Urinary bladder (tissue), 4 donors: ENCODE measurements around the gene FAM193B. TPM values are rescaled to one million over a fixed set of nuclear protein-coding genes. Genes with fewer than 3 reads are reported as not detected.

Source experiments
- DNase-seq: peaks from one replicate; pipeline ENCODE4 v3.0.0-alpha.2; 2015; ENCODE audit errors: extremely low spot score
- H3K27ac ChIP-seq: one replicate; pipeline ENCODE4 v1.5.1; 2013; ENCODE audit warnings: low read depth, mild to moderate bottlenecking, moderate library complexity
- H3K36me3 ChIP-seq: one replicate; pipeline ENCODE4 v1.6.1; 2013; ENCODE audit warnings: mild to moderate bottlenecking, moderate library complexity; ENCODE audit not compliant: insufficient read depth
- H3K4me1 ChIP-seq: one replicate; pipeline ENCODE4 v1.6.1; 2013; ENCODE audit warnings: mild to moderate bottlenecking, moderate library complexity; ENCODE audit not compliant: insufficient read depth
- H3K4me3 ChIP-seq: one replicate; pipeline ENCODE4 v1.5.1; 2013; ENCODE audit warnings: low read depth, low read length
- WGBS: extraction: QIAGEN DNeasy Blood & Tissue Kit; methylation state at CpG from one replicate; pipeline ENCODE4 v1.1.7; 2013; 5-methylcytosine and 5-hydroxymethylcytosine counted together
- polyA plus RNA-seq: library from polyadenylated mRNA; stranded (reverse); fragments of 200-250 nt; gene quantifications from one replicate; pipeline ENCODE4 v1.2.3, GENCODE V29; 2013
- total RNA-seq: library from RNA; depleted of rRNA; stranded (reverse); fragments of >200 nt; gene quantifications from one replicate; pipeline ENCODE4 v1.2.3, GENCODE V29; 2014
- donor health status: healthy with polysubstance abuse.
- donor health status: healthy.

The FAM193B gene
- total and polyA plus RNA-seq, 2 donors, result 22.8 to 66.7 TPM

DNA sequence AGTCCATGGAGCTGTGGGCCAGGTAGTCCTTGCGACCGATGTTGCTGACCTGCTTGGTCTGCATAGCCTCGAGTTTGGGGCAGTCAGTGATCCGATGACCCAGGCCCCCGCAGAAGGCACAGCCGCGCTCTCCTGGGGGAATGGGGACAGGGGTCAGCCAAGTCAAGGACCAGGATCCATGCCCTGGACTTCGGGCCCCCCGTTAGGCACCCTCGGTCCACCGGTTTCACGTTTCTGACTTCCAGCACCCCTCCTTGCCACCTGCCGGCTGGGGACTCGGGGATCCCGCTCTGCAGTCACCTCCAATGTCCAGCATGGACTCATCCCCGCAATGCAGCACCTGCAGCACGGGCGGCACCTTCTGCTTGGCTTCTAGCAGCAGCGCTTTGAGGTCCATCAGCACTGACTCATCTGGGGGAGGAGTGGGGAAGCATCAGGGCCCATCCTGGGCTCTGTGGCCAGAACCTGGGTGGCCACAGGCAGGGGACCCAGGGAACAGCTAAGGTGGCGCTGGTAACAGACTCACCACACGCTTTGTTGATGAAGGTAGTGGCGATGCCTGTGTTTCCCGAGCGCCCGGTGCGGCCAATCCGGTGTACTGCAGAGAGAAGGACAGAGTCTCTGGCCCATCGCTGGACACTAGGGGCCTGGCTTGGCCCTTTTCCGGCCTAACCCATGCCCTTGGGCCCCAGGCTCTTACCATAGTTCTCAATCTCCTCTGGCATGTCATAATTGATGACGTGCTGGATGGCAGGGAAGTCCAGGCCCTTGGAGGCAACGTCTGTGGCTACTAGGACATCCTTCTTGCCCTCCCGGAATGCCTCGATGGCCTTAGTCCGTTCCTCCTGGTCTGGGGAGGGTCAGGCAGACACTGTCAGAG, 42.3 kb downstream of the FAM193B start:
- H3K36me3 ChIP-seq, result peaks cover 2% of the 10 kb centered on the region
- 93% methylated on average over 34 of the region's 34 CpGs for WGBS
- no peak for DNase-seq

GRCh38 chr5:177511181-177511580, 43.2 kb downstream of the FAM193B start:
- DNase-seq, result no peak
- peaks cover 2% of the 10 kb centered on the region for H3K36me3 ChIP-seq
- 89% methylated on average over 5 of the region's 5 CpGs for WGBS
- no peak overlapping the region for H3K27ac ChIP-seq
- no peaks in the 10 kb centered on the region for H3K4me1 ChIP-seq
- no peak overlapping the region for H3K4me3 ChIP-seq

More for the DNA sequence above, 42.3 kb downstream of the FAM193B start:
- H3K4me1 ChIP-seq, result no peaks in the 10 kb centered on the region
- H3K4me3 ChIP-seq, result no peak overlapping the region
- H3K27ac ChIP-seq, result no peak overlapping the region

DNA sequence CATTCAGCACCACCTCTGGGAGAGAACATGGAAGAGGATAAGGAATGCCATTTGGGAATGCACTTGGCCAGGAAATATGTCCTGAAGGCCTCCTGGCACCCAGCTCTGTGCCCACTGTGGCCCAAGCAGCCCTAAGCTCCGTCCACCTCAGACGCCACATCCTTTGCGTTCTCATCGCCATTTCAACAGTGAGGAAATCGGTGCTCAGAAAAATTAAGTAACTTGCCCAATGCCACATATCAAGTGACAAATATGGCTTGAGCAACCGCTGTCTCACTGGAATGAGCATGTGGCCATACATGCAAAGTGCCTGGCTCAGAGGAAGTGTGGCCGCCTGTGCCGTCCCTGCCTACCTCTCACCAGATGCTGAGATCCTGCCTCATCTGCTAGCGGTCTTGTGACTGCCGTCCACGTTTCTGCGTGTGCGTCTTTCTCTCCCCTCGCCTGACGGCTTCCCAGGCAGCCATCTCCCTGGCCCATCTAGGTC, 43.8 kb downstream of the FAM193B start:
- no peak overlapping the region for H3K4me3 ChIP-seq
- H3K4me1 ChIP-seq, result no peaks in the 10 kb centered on the region
- DNase-seq, result no peak
- peaks cover 2% of the 10 kb centered on the region for H3K36me3 ChIP-seq
- no peak overlapping the region for H3K27ac ChIP-seq
- WGBS, result 87% methylated on average over 15 of the region's 15 CpGs

GRCh38 chr5:177509991-177510566, 44.3 kb downstream of the FAM193B start:
- H3K27ac ChIP-seq, result no peak overlapping the region
- H3K36me3 ChIP-seq, result peaks cover 2% of the 10 kb centered on the region
- no peak for DNase-seq
- 71% methylated on average over 11 of the region's 11 CpGs for WGBS
- H3K4me1 ChIP-seq, result no peaks in the 10 kb centered on the region
- H3K4me3 ChIP-seq, result no peak overlapping the region

- WGBS, result 45% methylated on average over 20 of the region's 20 CpGs
- Histone ChIP-seq H3K4me3 (no peak within 1 kb of the TSS), H3K27ac (no peak within 1 kb of the TSS), H3K36me3 (peaks cover 2% of the 10 kb centered on the region), H3K4me1 (no peaks in the 10 kb centered on the region)
- DNase-seq, result no peak
These were observed 44.9 kb downstream of the FAM193B start, which contains the start of gene DOK3 for GRCh38 chr5:177509381-177509951. Gene DOK3, minus strand, starts transcription at chr5:177509826. Its CDS starts 286 bp downstream, at chr5:177509540.

DNA sequence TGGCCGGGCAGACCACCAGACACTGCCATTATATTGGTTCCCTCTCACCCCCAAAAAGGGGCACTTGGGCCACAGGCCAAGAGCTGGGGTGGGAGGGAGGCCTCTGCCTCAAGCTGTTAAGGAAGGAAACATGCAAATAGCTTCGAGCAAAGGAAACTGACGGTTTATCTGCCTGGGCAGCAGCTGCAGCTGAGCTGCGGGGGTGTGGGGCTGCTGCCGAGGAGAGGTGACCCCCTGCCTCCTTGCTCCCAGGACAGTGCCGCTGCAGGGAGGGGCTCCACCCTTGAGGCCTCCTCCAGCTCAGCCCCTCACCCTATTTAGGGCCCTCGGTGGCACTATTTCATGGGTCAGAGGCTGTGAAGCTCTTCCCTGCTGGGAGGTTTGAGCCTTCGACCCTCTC, 45.5 kb downstream of the FAM193B start:
- Histone ChIP-seq H3K4me1 (no peaks in the 10 kb centered on the region), H3K36me3 (peaks cover 2% of the 10 kb centered on the region), H3K4me3 (no peak overlapping the region), H3K27ac (no peak overlapping the region)
- DNase-seq, result no peak
- WGBS, result 61% methylated on average over 8 of the region's 8 CpGs

GRCh38 chr5:177508221-177508611, 46.1 kb downstream of the FAM193B start:
- 86% methylated on average over 26 of the region's 26 CpGs for WGBS
- Histone ChIP-seq H3K4me1 (no peaks in the 10 kb centered on the region), H3K27ac (no peak overlapping the region), H3K4me3 (no peak overlapping the region), H3K36me3 (peaks cover 2% of the 10 kb centered on the region)
- no peak for DNase-seq

GRCh38 chr5:177507596-177508220, 46.7 kb downstream of the FAM193B start:
- DNase-seq, result no peak
- peaks cover 2% of the 10 kb centered on the region for H3K36me3 ChIP-seq

GRCh38 chr5:177507165-177507564, 47.2 kb downstream of the FAM193B start:
- H3K4me1 ChIP-seq, result no peaks in the 10 kb centered on the region
- WGBS, result 86% methylated on average over 9 of the region's 9 CpGs
- H3K27ac ChIP-seq, result no peak overlapping the region
- peaks cover 2% of the 10 kb centered on the region for H3K36me3 ChIP-seq
- H3K4me3 ChIP-seq, result no peak overlapping the region
- DNase-seq, result no peak

More at GRCh38 chr5:177507596-177508220, 46.7 kb downstream of the FAM193B start:
- 85% methylated on average over 17 of the region's 17 CpGs for WGBS
- Histone ChIP-seq H3K27ac (no peak overlapping the region), H3K4me3 (no peak overlapping the region), H3K4me1 (no peaks in the 10 kb centered on the region)

DNA sequence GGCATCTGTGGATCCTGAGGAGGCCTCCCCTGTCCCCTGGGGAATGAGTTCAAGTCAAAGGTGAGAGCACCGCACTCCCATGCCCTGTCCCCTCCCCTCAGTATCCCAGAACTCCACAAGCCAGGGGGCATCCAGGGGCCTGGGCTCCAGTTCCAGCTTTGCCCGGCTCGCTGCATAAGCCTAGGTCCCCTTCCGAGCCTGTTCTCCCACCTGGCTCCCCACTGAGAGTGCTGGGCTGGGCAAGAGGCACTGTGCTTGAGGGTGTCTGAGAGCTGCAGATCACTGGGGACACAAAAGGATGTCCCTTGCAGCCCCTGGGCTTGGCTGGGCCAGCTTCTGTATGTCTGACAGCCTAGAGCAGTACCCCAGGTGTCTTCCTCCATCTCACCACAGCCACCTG, 49.3 kb downstream of the FAM193B start:
- WGBS, result 92% methylated on average over 4 of the region's 4 CpGs
- Histone ChIP-seq H3K4me3 (no peak overlapping the region), H3K36me3 (no peaks in the 10 kb centered on the region), H3K4me1 (no peaks in the 10 kb centered on the region), H3K27ac (no peak overlapping the region)
- no peak for DNase-seq

- Histone ChIP-seq H3K36me3 (no peaks in the 10 kb centered on the region), H3K27ac (no peak overlapping the region), H3K4me3 (no peak overlapping the region), H3K4me1 (no peaks in the 10 kb centered on the region)
- WGBS, result 92% methylated on average over 47 of the region's 47 CpGs
- DNase-seq, result no peak
These were observed 50.0 kb downstream of the FAM193B start for GRCh38 chr5:177504086-177505056.

DNA sequence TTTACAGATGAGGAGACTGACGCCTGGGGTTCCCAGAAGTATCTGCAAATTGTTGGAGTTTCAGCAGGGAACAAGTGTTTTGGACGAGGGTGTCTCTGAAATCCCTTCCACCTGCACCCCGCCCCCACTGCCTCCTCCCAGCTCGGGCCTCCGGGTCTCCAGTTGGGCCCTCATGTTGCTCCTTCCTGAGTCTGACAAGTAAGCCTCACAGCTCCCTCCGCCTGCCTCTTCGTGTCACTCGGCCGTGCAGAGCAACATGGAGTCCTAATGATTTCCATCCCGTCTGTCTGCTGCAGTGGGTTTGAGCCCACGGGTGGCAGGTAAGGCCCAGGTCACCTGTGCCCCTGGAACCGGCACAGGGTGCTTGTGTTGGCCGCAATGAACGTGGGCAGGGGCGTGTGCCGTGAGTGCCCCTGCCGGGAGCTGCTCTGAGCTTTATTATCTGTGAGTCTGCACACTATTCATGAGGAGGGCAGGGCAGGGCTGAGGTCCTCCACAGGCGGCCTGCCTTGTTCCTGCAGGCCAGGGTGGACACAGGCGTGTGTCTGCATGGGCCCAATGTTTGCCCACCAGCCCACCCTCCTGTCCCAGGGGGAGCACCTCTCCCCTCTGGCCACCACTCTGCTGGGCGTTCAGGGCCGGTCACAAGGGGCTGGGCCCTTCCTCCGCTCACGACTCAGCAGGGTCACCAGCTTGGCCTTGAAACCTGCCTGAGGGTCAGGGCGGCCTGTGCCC, 50.8 kb downstream of the FAM193B start:
- DNase-seq, result no peak
- 89% methylated on average over 24 of the region's 24 CpGs for WGBS
- Histone ChIP-seq H3K27ac (no peak overlapping the region), H3K4me1 (no peaks in the 10 kb centered on the region), H3K4me3 (no peak overlapping the region), H3K36me3 (no peaks in the 10 kb centered on the region)
